Mesenchymal stem cell (in vitro differentiated cells and primary cell): ENCODE measurements around the gene CDC5L.
A peak's percentile ranks its signal among the peaks of the same experiment; 100 is the strongest.

Experiments
- DNase-seq: peaks from one replicate; pipeline ENCODE4 v3.0.0-alpha.2; 2013
- H2AFZ ChIP-seq: one replicate; pipeline ENCODE4 v1.6.1; 2013; ENCODE audit warnings: low read depth, mild to moderate bottlenecking, control low read depth, inconsistent platforms, low read length, moderate library complexity
- H2AK5ac ChIP-seq: 2 replicates; pipeline ENCODE4 v1.6.1; 2013; ENCODE audit warnings: low read length, moderate library complexity, mild to moderate bottlenecking, inconsistent platforms; ENCODE audit not compliant: severe bottlenecking
- H2BK120ac ChIP-seq: one replicate; pipeline ENCODE4 v1.6.1; 2013; ENCODE audit warnings: low read depth, mild to moderate bottlenecking, inconsistent platforms, low read length, moderate library complexity
- H2BK12ac ChIP-seq, 2 experiments: one replicate each; pipeline ENCODE4 v1.6.1; 2013; ENCODE audit warnings: inconsistent platforms in 2 of 2, low read length in 2 of 2, mild to moderate bottlenecking in 2 of 2, moderate library complexity in 2 of 2, control low read depth in 1 of 2
- H2BK15ac ChIP-seq: one replicate; pipeline ENCODE4 v1.6.1; 2013; ENCODE audit warnings: mild to moderate bottlenecking, low read depth, inconsistent platforms; ENCODE audit not compliant: poor library complexity, severe bottlenecking
- H2BK5ac ChIP-seq: 2 replicates; pipeline ENCODE4 v1.6.1; 2013; ENCODE audit warnings: low read depth, mild to moderate bottlenecking, low read length, control low read depth, inconsistent platforms; ENCODE audit not compliant: poor library complexity, severe bottlenecking
- H3K14ac ChIP-seq, 2 experiments: one replicate each; pipeline ENCODE4 v1.6.1; 2013; ENCODE audit warnings: inconsistent platforms in 2 of 2, low read length in 2 of 2, control low read depth in 1 of 2, mild to moderate bottlenecking in 1 of 2, moderate library complexity in 1 of 2
- H3K18ac ChIP-seq, 2 experiments: one replicate each; pipeline ENCODE4 v1.6.1; 2013; ENCODE audit warnings: inconsistent platforms in 2 of 2, low read length in 2 of 2, control low read depth in 1 of 2, low read depth in 1 of 2, mild to moderate bottlenecking in 1 of 2
- H3K23ac ChIP-seq, 2 experiments: one replicate each; pipeline ENCODE4 v1.6.1; 2013; ENCODE audit warnings: inconsistent platforms in 2 of 2, low read length in 2 of 2, mild to moderate bottlenecking in 2 of 2, moderate library complexity in 2 of 2, control low read depth in 1 of 2
- H3K27ac ChIP-seq: 2 replicates; pipeline ENCODE4 v1.5.1; 2013; ENCODE audit warnings: mild to moderate bottlenecking, moderate library complexity, low read length, control low read depth, inconsistent platforms; ENCODE audit not compliant: poor library complexity, severe bottlenecking
- H3K27me3 ChIP-seq, 2 experiments: 2 replicates each; pipeline versions ENCODE4 v1.6.1 to v1.7.0; 2013; ENCODE audit warnings: low read length in 2 of 2, mild to moderate bottlenecking in 2 of 2, moderate library complexity in 2 of 2, control low read depth in 1 of 2, inconsistent platforms in 1 of 2; ENCODE audit not compliant: control insufficient read depth in 1 of 2, insufficient read depth in 1 of 2
- H3K36me3 ChIP-seq, 2 experiments: 2 replicates each; pipeline versions ENCODE4 v1.6.1 to v1.7.0; 2013; ENCODE audit warnings: low read length in 2 of 2, control low read depth in 1 of 2, inconsistent platforms in 1 of 2, low read depth in 1 of 2, mild to moderate bottlenecking in 1 of 2; ENCODE audit not compliant: insufficient read depth in 2 of 2, control insufficient read depth in 1 of 2
- H3K4ac ChIP-seq, 2 experiments: one replicate each; pipeline ENCODE4 v1.6.1; 2013; ENCODE audit warnings: inconsistent platforms in 2 of 2, low read length in 2 of 2, mild to moderate bottlenecking in 2 of 2, moderate library complexity in 2 of 2, control low read depth in 1 of 2, low read depth in 1 of 2
- H3K4me1 ChIP-seq: 2 replicates; pipeline ENCODE4 v1.6.1; 2013; ENCODE audit warnings: low read depth, low read length, control low read depth; ENCODE audit not compliant: control insufficient read depth, insufficient read depth
- H3K4me2 ChIP-seq: 2 replicates; pipeline ENCODE4 v1.6.1; 2013; ENCODE audit warnings: low read length, mild to moderate bottlenecking, inconsistent platforms; ENCODE audit not compliant: poor library complexity, severe bottlenecking
- H3K4me3 ChIP-seq, 2 experiments: 2 replicates each; pipeline versions ENCODE4 v1.5.1 to v1.7.0; 2013; ENCODE audit warnings: low read length in 2 of 2, mild to moderate bottlenecking in 2 of 2, control low read depth in 1 of 2, low read depth in 1 of 2; ENCODE audit not compliant: insufficient read depth in 1 of 2
- H3K79me1 ChIP-seq: replicated peaks from 2 replicates; pipeline ENCODE4 v1.6.1; 2013; ENCODE audit warnings: mild to moderate bottlenecking, control low read depth, low read length, inconsistent platforms; ENCODE audit not compliant: poor library complexity, severe bottlenecking
- H3K9ac ChIP-seq: 2 replicates; pipeline ENCODE4 v1.7.0; 2013; ENCODE audit warnings: mild to moderate bottlenecking, low read length, moderate library complexity
- H3K9me3 ChIP-seq: 2 replicates; pipeline ENCODE4 v1.7.0; 2013; ENCODE audit warnings: mild to moderate bottlenecking, low read length; ENCODE audit not compliant: control insufficient read depth
- H4K8ac ChIP-seq: one replicate; pipeline ENCODE4 v1.6.1; 2013; ENCODE audit warnings: inconsistent platforms, mild to moderate bottlenecking, low read length, moderate library complexity
- H4K91ac ChIP-seq: one replicate; pipeline ENCODE4 v1.6.1; 2013; ENCODE audit warnings: mild to moderate bottlenecking, low read length, inconsistent platforms
- WGBS: methylation state at CpG from one replicate; pipeline ENCODE4 v1.1.7; 2013; ENCODE audit warnings: mixed read lengths; 5-methylcytosine and 5-hydroxymethylcytosine counted together

Gene CDC5L

GRCh38 chr6:44473393-44474189 is 86.1 kb downstream of the CDC5L start:
- Histone ChIP-seq H3K14ac (no peak overlapping the region), H3K4ac (no peak overlapping the region), H2BK5ac (no peak overlapping the region), H3K23ac (no peak overlapping the region), H2AK5ac (no peak overlapping the region), H2BK12ac (no peak overlapping the region), H3K4me1 (peaks cover 11% of the 10 kb centered on the region), H3K36me3 (no peaks in the 10 kb centered on the region), H3K18ac (no peak overlapping the region), H4K91ac (no peak overlapping the region), H3K79me1 (no peaks in the 10 kb centered on the region), H4K8ac (no peak overlapping the region), H3K9ac (no peak overlapping the region), H2BK15ac (no peak overlapping the region), H3K4me3 (no peak overlapping the region), H3K27ac (no peak overlapping the region), H3K4me2 (no peak overlapping the region), H3K27me3 (peaks cover 5 to 18% of the 10 kb centered on the region in 2 experiments), H2BK120ac (no peak overlapping the region), H3K9me3 (no peaks in the 10 kb centered on the region), H2AFZ (no peak overlapping the region)
- no peak for DNase-seq
- WGBS, result 95% methylated on average over 16 of the region's 19 CpGs

- Histone ChIP-seq H3K14ac (no peak overlapping the region), H3K27me3 (peaks cover 5 to 24% of the 10 kb centered on the region in 2 experiments), H3K9me3 (no peaks in the 10 kb centered on the region), H2AFZ (no peak overlapping the region), H3K18ac (no peak overlapping the region), H3K4me1 (peaks cover 11% of the 10 kb centered on the region), H3K23ac (no peak overlapping the region), H3K79me1 (no peaks in the 10 kb centered on the region), H2AK5ac (no peak overlapping the region), H4K8ac (no peak overlapping the region), H3K36me3 (no peaks in the 10 kb centered on the region), H3K4me2 (no peak overlapping the region), H4K91ac (no peak overlapping the region), H2BK12ac (no peak overlapping the region), H3K4me3 (no peak overlapping the region), H2BK15ac (no peak overlapping the region), H3K27ac (no peak overlapping the region), H2BK5ac (no peak overlapping the region), H3K4ac (no peak overlapping the region), H3K9ac (no peak overlapping the region), H2BK120ac (no peak overlapping the region)
- 88% methylated on average over 9 of the region's 9 CpGs for WGBS
- DNase-seq, result no peak
Observed at GRCh38 chr6:44474190-44474631, 86.7 kb downstream of the CDC5L start.

DNA sequence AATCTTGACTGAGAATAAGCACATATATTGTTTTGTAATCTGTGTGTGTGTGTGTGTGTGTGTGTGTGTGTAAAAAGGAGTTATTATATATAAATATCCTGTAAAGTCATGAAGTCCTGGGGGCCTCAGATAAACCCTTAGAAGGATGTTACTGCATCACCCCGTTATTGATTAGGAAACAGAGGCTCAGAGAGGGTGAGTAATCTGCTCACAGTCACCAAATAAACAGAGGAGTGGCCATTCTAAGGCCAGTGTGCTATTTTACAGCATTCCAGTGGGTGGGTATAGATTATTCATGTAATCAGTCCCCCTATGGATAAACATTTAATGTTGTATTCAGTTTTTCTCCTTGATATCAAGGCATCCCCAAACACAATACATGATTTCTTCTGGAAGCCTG is 87.1 kb downstream of the CDC5L start:
- Histone ChIP-seq H3K23ac (no peak overlapping the region), H3K27me3 (peaks cover 5 to 28% of the 10 kb centered on the region in 2 experiments), H3K4ac (no peak overlapping the region), H3K4me3 (no peak overlapping the region), H3K9ac (peak overlapping the region; percentile 40), H3K18ac (no peak overlapping the region), H2AFZ (no peak overlapping the region), H3K36me3 (no peaks in the 10 kb centered on the region), H2BK15ac (no peak overlapping the region), H3K27ac (no peak overlapping the region), H2BK5ac (no peak overlapping the region), H3K4me2 (no peak overlapping the region), H4K8ac (no peak overlapping the region), H3K14ac (no peak overlapping the region), H2BK12ac (no peak overlapping the region), H2AK5ac (peak overlapping the region; percentile 27), H3K4me1 (peaks cover 10% of the 10 kb centered on the region), H4K91ac (no peak overlapping the region), H3K79me1 (no peaks in the 10 kb centered on the region), H3K9me3 (no peaks in the 10 kb centered on the region), H2BK120ac (no peak overlapping the region)
- DNase-seq, result no peak
- WGBS, result 47% methylated on average over 1 of the region's 1 CpG

DNA sequence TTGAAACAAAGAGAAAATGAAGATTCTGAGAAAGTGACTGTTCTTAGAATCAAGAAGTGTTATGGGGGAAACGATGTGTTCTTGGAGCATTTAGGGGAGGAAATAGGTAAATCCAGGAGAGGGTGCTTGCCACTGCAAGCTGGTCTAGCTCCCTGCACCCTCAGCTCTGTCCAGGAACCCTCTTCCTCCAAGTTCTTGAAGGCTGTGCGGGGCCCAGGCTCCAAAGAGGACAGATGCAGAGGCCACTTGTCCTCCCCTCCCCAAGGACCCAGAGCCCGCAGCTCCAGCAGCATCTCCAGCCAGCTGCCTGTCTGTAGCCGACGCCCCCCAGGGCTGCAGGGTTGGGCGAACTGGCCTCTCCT is 87.9 kb downstream of the CDC5L start:
- no peak for DNase-seq
- Histone ChIP-seq H3K4me1 (peaks cover 8% of the 10 kb centered on the region), H3K79me1 (no peaks in the 10 kb centered on the region), H2AK5ac (no peak overlapping the region), H2BK5ac (no peak overlapping the region), H4K8ac (no peak overlapping the region), H2BK120ac (no peak overlapping the region), H2BK12ac (no peak overlapping the region), H3K36me3 (no peaks in the 10 kb centered on the region), H3K18ac (no peak overlapping the region), H2BK15ac (no peak overlapping the region), H2AFZ (no peak overlapping the region), H4K91ac (no peak overlapping the region), H3K27me3 (peaks cover 5 to 35% of the 10 kb centered on the region in 2 experiments), H3K4me3 (no peak overlapping the region), H3K9me3 (no peaks in the 10 kb centered on the region), H3K14ac (no peak overlapping the region), H3K23ac (no peak overlapping the region), H3K27ac (no peak overlapping the region), H3K4ac (no peak overlapping the region), H3K9ac (peak overlapping the region; percentile 40), H3K4me2 (no peak overlapping the region)
- 20% methylated on average over 6 of the region's 6 CpGs for WGBS
